ENCODE data around the gene CDKAL1.

CDKAL1 gene

GRCh38 chr6:20655317-20655716 is 121.1 kb downstream of the CDKAL1 start:
- no peak for ATAC-seq
- TF ChIP-seq ZNF8 (CRISPR knock-in tag; IDR thresholded peaks at IDR 0.05), result no peak
- no peak for TF ChIP-seq TOX (CRISPR knock-in tag; IDR thresholded peaks at IDR 0.05; ENCODE audit: borderline replicate concordance)
- TF ChIP-seq PPARA (CRISPR knock-in tag; IDR thresholded peaks at IDR 0.05; ENCODE audit: borderline replicate concordance), result no peak
- TF ChIP-seq SNAI2 (CRISPR knock-in tag; IDR thresholded peaks at IDR 0.05), result no peak
- TF ChIP-seq ZFP3 (CRISPR knock-in tag; IDR thresholded peaks at IDR 0.05), result no peak

- TF ChIP-seq CREB5 (CRISPR knock-in tag; IDR thresholded peaks at IDR 0.05; ENCODE audit: low read depth) (no peak), CSRNP3 (CRISPR knock-in tag; IDR thresholded peaks at IDR 0.05) (no peak), GLIS3 (CRISPR knock-in tag; IDR thresholded peaks at IDR 0.05) (no peak), ZNF565 (CRISPR knock-in tag; conservative IDR thresholded peaks at IDR 0.05; ENCODE audit: low read depth) (no peak), ARNTL (CRISPR knock-in tag; IDR thresholded peaks at IDR 0.05; ENCODE audit: borderline replicate concordance, low read depth) (no peak), RARB (CRISPR knock-in tag; IDR thresholded peaks at IDR 0.05) (no peak), POU6F1 (CRISPR knock-in tag; IDR thresholded peaks at IDR 0.05; ENCODE audit: borderline replicate concordance, low read depth) (no peak), CSDC2 (CRISPR knock-in tag; IDR thresholded peaks at IDR 0.05) (no peak), TCF4 (CRISPR knock-in tag; IDR thresholded peaks at IDR 0.05; ENCODE audit: borderline replicate concordance) (no peak), PPARA (CRISPR knock-in tag; IDR thresholded peaks at IDR 0.05; ENCODE audit: borderline replicate concordance) (no peak), OSR1 (CRISPR knock-in tag; IDR thresholded peaks at IDR 0.05) (no peak), ISL1 (CRISPR knock-in tag; IDR thresholded peaks at IDR 0.05) (no peak), BACH2 (CRISPR knock-in tag; IDR thresholded peaks at IDR 0.05; ENCODE audit: borderline replicate concordance) (no peak), ZNF8 (CRISPR knock-in tag; IDR thresholded peaks at IDR 0.05) (no peak), ZFP3 (CRISPR knock-in tag; IDR thresholded peaks at IDR 0.05) (no peak), ESRRG (CRISPR knock-in tag; IDR thresholded peaks at IDR 0.05) (no peak), TOX (CRISPR knock-in tag; IDR thresholded peaks at IDR 0.05; ENCODE audit: borderline replicate concordance) (no peak), ZNF70 (CRISPR knock-in tag; IDR thresholded peaks at IDR 0.05) (no peak)
- ATAC-seq, result no peak
Measured at GRCh38 chr6:20657274-20657800, 123.1 kb downstream of the CDKAL1 start.

GRCh38 chr6:20658053-20658452 is 123.8 kb downstream of the CDKAL1 start:
- TF ChIP-seq BACH2 (CRISPR knock-in tag; IDR thresholded peaks at IDR 0.05; ENCODE audit: borderline replicate concordance) (no peak), SNAI2 (CRISPR knock-in tag; IDR thresholded peaks at IDR 0.05) (no peak)
- ATAC-seq, result no peak

GRCh38 chr6:20658516-20658915 is 124.3 kb downstream of the CDKAL1 start:
- ATAC-seq, result no peak
- TF ChIP-seq ARNTL (CRISPR knock-in tag; IDR thresholded peaks at IDR 0.05; ENCODE audit: borderline replicate concordance, low read depth) (no peak), SNAI2 (CRISPR knock-in tag; IDR thresholded peaks at IDR 0.05) (no peak), CSDC2 (CRISPR knock-in tag; IDR thresholded peaks at IDR 0.05) (no peak), CREB5 (CRISPR knock-in tag; IDR thresholded peaks at IDR 0.05; ENCODE audit: low read depth) (no peak), ZNF8 (CRISPR knock-in tag; IDR thresholded peaks at IDR 0.05) (no peak), BACH2 (CRISPR knock-in tag; IDR thresholded peaks at IDR 0.05; ENCODE audit: borderline replicate concordance) (no peak), ISL1 (CRISPR knock-in tag; IDR thresholded peaks at IDR 0.05) (no peak), CSRNP3 (CRISPR knock-in tag; IDR thresholded peaks at IDR 0.05) (no peak), TCF4 (CRISPR knock-in tag; IDR thresholded peaks at IDR 0.05; ENCODE audit: borderline replicate concordance) (no peak), POU6F1 (CRISPR knock-in tag; IDR thresholded peaks at IDR 0.05; ENCODE audit: borderline replicate concordance, low read depth) (no peak), ZNF70 (CRISPR knock-in tag; IDR thresholded peaks at IDR 0.05) (no peak), RARB (CRISPR knock-in tag; IDR thresholded peaks at IDR 0.05) (no peak), ZFP3 (CRISPR knock-in tag; IDR thresholded peaks at IDR 0.05) (no peak), TSHZ2 (CRISPR knock-in tag; IDR thresholded peaks at IDR 0.05) (no peak), ZNF565 (CRISPR knock-in tag; conservative IDR thresholded peaks at IDR 0.05; ENCODE audit: low read depth) (no peak), TOX (CRISPR knock-in tag; IDR thresholded peaks at IDR 0.05; ENCODE audit: borderline replicate concordance) (no peak), ZFP30 (CRISPR knock-in tag; IDR thresholded peaks at IDR 0.05) (no peak), OSR1 (CRISPR knock-in tag; IDR thresholded peaks at IDR 0.05) (no peak), PPARA (CRISPR knock-in tag; IDR thresholded peaks at IDR 0.05; ENCODE audit: borderline replicate concordance) (no peak)

All from SK-N-SH treated with all-trans-retinoic acid at 6 μM for 48 hours (cell line).